GM12878 (cell line): ENCODE data around the gene TMEM89. TPM values are rescaled to one million over a fixed set of nuclear protein-coding genes. Genes with fewer than 3 reads are reported as not detected.

ENCODE experiments used
- CHD1 ChIP-seq: IDR thresholded peaks from 2 replicates; pipeline ENCODE4 v1.6.1; 2012; ENCODE audit warnings: low read depth, low read length, improper control_type of control experiment
- FOXK2 ChIP-seq: fragments of 450-650 bp; IDR thresholded peaks from 2 replicates; pipeline ENCODE4 v1.6.1; 2017; ENCODE audit warnings: mild to moderate bottlenecking, moderate library complexity
- JUNB ChIP-seq: IDR thresholded peaks from 2 replicates; pipeline ENCODE4 v1.6.1; 2016; ENCODE audit warnings: antibody characterized with exemption, mild to moderate bottlenecking
- POLR2AphosphoS5 ChIP-seq: IDR thresholded peaks from 2 replicates; pipeline ENCODE4 v1.6.1; 2011; ENCODE audit warnings: mild to moderate bottlenecking, low read length, inconsistent platforms
- TAF1 ChIP-seq: IDR thresholded peaks from 2 replicates; pipeline ENCODE4 v1.6.1; 2011; ENCODE audit warnings: mild to moderate bottlenecking, low read depth, low read length, borderline replicate concordance
- TBL1XR1 ChIP-seq: IDR thresholded peaks from 2 replicates; pipeline ENCODE4 v1.6.1; 2012; ENCODE audit warnings: low read depth, low read length, improper control_type of control experiment
- TCF12 ChIP-seq: IDR thresholded peaks from 2 replicates; pipeline ENCODE4 v1.6.1; 2011; ENCODE audit warnings: low read depth, mild to moderate bottlenecking, low read length
- TCF7 ChIP-seq: IDR thresholded peaks from 2 replicates; pipeline ENCODE4 v1.6.1; 2014; ENCODE audit warnings: antibody characterized with exemption, borderline replicate concordance
- ZNF217 ChIP-seq: fragments of 450-650 bp; IDR thresholded peaks from 2 replicates; pipeline ENCODE4 v1.6.1; 2017; ENCODE audit warnings: antibody characterized with exemption, mild to moderate bottlenecking
- polyA plus RNA-seq, 11 experiments: library from polyadenylated mRNA; depleted of rRNA in 4 of 11; unstranded in 6 of 11; stranded (reverse) in 5 of 11; fragments of >200 nt; fragmentation: Nextera tagmentation in 4 of 11; fragmentation: Illumina TruSeq in 1 of 11; extraction: Ambion mirVana in 4 of 11; extraction: Trizol in 1 of 11; gene quantifications; 1 replicate in 1 of 11; 2 replicates in 10 of 11; pipeline versions ENCODE4 v1.2.1 to v1.2.3, GENCODE V29; 2011 to 2016; ENCODE audit warnings: inconsistent platforms in 2 of 11, missing spikeins in 2 of 11, low read depth in 1 of 11
- total RNA-seq, 4 experiments: library from RNA; depleted of rRNA in 3 of 4; stranded (reverse); fragments of >200 nt in 3 of 4; fragmentation: Illumina TruSeq in 1 of 4; extraction: Trizol in 1 of 4; gene quantifications; 2 replicates each; pipeline versions ENCODE4 v1.2.1 to v1.2.3, GENCODE V29; 2013 to 2021
- TF ChIP-seq, protein P1 (sequence below): IDR thresholded peaks from 2 replicates; pipeline ENCODE4 v1.6.1; 2012; ENCODE audit warnings: low read depth, low read length, improper control_type of control experiment
- TF ChIP-seq, protein P2 (sequence below): IDR thresholded peaks from 2 replicates; pipeline ENCODE4 v1.6.1; 2012; ENCODE audit warnings: low read length, inconsistent platforms
- TF ChIP-seq, protein P3 (sequence below): fragments of 450-650 bp; IDR thresholded peaks from 2 replicates; pipeline ENCODE4 v1.6.1; 2016; ENCODE audit warnings: mild to moderate bottlenecking
- TF ChIP-seq, protein P4 (sequence below): fragments of 450-650 bp; conservative IDR thresholded peaks from 2 replicates; pipeline ENCODE4 v1.6.1; 2017; ENCODE audit warnings: mild to moderate bottlenecking, moderate library complexity

TMEM89 gene
- total and polyA plus RNA-seq, 10 of the 15 experiments (the other 5 are each of a cell fraction or from before 2014, with no cell fraction given): not detected

DNA sequence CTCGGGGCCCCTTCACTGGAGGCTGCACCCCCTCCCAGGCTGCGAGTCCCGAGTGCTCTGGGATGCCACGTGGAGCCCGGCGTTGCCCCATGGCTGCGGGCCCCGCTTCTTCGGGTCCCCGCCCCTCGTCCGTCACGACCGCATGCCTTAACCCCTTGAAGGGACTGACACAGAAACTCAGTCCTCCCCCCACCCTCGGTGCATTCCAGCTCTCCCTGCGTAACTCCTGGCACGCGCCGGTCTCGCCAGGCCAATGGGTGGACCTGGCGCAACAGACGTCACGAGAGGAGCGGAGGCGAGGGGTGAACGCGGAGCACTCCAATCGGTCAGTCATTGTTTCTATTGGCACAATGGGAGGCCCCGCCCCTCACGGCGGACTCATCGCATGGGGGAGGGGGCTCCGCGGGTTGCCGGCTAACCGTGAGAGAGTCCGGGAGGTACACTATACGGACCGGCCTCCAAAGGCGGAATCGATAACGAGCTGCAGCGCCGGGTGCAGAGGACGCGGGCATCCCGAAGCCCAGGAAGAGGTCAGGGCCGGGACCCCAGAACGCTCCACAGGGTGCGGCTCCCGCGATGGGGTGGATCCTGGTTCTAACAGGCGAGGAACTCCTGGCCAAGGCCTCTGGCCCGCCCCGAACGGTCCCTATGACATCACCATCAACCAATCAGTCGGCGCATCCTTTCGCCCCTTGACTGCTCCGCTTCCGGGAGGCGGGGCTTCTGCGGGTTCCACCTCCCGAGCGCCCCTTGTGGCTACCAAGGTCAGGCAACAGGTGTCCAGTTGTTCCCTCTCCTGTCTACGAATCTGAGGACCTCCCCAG lies 42.1 kb upstream of the TMEM89 start (continued):
- TF ChIP-seq, protein P1, sequence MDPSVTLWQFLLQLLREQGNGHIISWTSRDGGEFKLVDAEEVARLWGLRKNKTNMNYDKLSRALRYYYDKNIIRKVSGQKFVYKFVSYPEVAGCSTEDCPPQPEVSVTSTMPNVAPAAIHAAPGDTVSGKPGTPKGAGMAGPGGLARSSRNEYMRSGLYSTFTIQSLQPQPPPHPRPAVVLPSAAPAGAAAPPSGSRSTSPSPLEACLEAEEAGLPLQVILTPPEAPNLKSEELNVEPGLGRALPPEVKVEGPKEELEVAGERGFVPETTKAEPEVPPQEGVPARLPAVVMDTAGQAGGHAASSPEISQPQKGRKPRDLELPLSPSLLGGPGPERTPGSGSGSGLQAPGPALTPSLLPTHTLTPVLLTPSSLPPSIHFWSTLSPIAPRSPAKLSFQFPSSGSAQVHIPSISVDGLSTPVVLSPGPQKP: 0 out of 2 replicates have a peak, but pooled peaks have one; percentile 38
- peak; percentile 26; the same call in 1 of the 2 replicates for TF ChIP-seq POLR2AphosphoS5
- TF ChIP-seq, protein P2, sequence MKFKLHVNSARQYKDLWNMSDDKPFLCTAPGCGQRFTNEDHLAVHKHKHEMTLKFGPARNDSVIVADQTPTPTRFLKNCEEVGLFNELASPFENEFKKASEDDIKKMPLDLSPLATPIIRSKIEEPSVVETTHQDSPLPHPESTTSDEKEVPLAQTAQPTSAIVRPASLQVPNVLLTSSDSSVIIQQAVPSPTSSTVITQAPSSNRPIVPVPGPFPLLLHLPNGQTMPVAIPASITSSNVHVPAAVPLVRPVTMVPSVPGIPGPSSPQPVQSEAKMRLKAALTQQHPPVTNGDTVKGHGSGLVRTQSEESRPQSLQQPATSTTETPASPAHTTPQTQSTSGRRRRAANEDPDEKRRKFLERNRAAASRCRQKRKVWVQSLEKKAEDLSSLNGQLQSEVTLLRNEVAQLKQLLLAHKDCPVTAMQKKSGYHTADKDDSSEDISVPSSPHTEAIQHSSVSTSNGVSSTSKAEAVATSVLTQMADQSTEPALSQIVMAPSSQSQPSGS: peak; percentile 99
- TF ChIP-seq TCF12: peak; percentile 83
- peak; percentile 68 for TF ChIP-seq FOXK2
- no peak for TF ChIP-seq TBL1XR1
- TF ChIP-seq TAF1: no peak
- TF ChIP-seq, protein P3, sequence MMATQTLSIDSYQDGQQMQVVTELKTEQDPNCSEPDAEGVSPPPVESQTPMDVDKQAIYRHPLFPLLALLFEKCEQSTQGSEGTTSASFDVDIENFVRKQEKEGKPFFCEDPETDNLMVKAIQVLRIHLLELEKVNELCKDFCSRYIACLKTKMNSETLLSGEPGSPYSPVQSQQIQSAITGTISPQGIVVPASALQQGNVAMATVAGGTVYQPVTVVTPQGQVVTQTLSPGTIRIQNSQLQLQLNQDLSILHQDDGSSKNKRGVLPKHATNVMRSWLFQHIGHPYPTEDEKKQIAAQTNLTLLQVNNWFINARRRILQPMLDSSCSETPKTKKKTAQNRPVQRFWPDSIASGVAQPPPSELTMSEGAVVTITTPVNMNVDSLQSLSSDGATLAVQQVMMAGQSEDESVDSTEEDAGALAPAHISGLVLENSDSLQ: peak; percentile 51; the same call in 1 of the 2 replicates
- no peak for TF ChIP-seq JUNB
- TF ChIP-seq CHD1: peak; percentile 77; the same call in 1 of the 2 replicates
- no peak for TF ChIP-seq ZNF217
- TF ChIP-seq, protein P4, sequence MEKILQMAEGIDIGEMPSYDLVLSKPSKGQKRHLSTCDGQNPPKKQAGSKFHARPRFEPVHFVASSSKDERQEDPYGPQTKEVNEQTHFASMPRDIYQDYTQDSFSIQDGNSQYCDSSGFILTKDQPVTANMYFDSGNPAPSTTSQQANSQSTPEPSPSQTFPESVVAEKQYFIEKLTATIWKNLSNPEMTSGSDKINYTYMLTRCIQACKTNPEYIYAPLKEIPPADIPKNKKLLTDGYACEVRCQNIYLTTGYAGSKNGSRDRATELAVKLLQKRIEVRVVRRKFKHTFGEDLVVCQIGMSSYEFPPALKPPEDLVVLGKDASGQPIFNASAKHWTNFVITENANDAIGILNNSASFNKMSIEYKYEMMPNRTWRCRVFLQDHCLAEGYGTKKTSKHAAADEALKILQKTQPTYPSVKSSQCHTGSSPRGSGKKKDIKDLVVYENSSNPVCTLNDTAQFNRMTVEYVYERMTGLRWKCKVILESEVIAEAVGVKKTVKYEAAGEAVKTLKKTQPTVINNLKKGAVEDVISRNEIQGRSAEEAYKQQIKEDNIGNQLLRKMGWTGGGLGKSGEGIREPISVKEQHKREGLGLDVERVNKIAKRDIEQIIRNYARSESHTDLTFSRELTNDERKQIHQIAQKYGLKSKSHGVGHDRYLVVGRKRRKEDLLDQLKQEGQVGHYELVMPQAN: peak; percentile 59
- no peak for TF ChIP-seq TCF7
